ENCODE data around the gene UTP3.

- TF ChIP-seq, protein P1, sequence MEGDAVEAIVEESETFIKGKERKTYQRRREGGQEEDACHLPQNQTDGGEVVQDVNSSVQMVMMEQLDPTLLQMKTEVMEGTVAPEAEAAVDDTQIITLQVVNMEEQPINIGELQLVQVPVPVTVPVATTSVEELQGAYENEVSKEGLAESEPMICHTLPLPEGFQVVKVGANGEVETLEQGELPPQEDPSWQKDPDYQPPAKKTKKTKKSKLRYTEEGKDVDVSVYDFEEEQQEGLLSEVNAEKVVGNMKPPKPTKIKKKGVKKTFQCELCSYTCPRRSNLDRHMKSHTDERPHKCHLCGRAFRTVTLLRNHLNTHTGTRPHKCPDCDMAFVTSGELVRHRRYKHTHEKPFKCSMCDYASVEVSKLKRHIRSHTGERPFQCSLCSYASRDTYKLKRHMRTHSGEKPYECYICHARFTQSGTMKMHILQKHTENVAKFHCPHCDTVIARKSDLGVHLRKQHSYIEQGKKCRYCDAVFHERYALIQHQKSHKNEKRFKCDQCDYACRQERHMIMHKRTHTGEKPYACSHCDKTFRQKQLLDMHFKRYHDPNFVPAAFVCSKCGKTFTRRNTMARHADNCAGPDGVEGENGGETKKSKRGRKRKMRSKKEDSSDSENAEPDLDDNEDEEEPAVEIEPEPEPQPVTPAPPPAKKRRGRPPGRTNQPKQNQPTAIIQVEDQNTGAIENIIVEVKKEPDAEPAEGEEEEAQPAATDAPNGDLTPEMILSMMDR (IDR thresholded peaks at IDR 0.05) = no peak
- no peak for TF ChIP-seq POLR2A (IDR thresholded peaks at IDR 0.05)
Observed at GRCh38 chr4:70670332-70671014, 17.9 kb upstream of the UTP3 start.
